Inflammatory macrophage treated with lipopolysaccharide for 4 hours (primary cell): ENCODE results near the gene KRT2.

ENCODE experiments used
- DNase-seq: peaks from one replicate; pipeline ENCODE4 v3.0.0-alpha.2; 2020

Gene KRT2

DNA sequence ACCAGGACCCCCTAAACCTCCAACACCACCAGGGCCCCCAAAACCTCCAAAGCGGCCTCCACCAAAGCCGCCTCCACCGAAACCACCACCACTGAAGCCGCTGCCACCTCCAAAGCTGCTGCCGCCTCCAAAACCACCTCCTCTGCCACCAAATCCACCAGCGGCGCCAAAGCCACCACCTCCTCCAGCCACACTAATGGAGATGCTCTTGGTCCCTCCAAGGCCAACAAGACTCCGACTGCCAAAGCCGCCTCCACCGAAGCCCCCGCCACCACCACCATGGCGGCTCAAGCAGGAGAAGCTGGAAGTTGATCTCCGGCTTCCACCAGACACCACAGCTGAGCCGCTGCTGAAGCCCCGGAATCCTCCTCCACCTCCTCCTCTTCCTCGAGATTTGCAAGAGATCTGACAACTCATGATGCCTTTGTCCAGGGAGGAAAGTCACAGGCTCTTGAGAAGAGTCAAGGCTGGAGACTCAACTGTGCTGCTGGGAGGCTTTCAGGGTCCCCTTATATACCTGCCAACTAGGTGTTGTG, at the start of gene KRT2:
Gene KRT2 (minus strand): TSS at position 486 of the 536 bp plus-strand sequence. CDS start 69 bp downstream, at position 417.
- DNase-seq: no peak

DNA sequence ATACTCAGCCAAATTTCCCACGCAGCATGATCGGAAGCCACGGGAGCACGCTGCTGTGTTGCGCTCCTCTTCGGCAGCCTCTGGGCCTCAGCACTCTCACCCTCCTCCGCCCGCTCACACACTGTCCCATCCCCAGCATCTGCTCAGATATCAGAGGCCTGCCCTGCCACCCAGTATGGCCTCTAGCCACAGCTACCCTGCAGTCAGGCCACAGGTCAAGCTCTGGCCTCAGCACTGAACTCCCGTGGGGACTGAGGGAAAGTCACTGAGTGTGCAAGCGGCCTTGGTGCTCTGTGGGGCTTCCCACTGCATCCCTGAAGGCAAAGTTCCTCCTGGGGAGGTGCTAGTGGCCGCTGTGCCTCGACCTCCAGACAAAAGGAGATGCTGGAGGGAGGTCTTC, 49.3 kb upstream of the KRT2 start:
- DNase-seq: no peak

GRCh38 chr12:52699960-52700359, 47.9 kb upstream of the KRT2 start:
- DNase-seq: no peak

DNA sequence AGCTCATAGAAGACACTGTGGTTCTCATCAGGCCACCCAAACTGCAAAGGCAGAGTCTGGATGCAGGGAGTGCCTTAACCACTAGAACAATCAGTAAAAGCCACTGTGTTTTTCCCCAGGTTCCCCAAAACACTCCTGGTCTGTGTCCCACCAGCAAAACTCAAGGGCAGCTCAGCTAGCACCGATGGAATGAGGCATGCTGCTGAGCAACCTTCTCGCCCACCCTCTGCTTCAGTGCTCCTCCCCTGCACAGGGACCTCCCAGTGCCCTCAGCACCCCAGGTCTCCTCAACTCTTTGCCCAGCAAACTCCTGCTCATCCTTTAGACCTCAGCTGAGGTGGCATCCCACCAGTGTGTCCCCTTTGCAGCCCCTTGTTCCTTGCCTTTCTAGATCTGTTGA, 47.4 kb upstream of the KRT2 start:
- DNase-seq: no peak

GRCh38 chr12:52698651-52699340, 46.8 kb upstream of the KRT2 start:
- DNase-seq: no peak

DNA sequence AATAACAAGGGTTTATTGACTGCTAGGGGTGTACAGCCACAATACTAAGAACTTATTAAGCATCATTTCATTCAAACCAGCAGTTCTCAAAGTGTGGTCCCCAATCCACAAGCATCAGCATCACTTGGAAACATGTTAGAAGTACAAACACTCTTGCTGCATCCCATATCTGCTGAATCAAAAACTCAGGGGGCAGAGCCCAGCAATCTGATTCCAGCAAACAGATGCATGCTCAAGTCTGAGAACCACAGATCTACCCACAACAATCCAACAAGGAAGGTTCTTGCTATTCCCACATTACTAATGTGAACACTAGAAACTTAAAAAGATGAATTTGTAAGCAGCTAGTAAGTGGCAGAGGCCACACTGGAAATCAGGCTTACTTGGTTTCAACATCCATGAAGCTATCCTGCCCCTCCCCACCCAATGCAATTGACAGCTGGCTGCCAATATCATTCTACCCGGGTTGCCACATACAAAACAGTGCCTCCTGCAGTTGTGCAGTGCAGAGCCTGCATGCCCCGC, 45.1 kb upstream of the KRT2 start:
- no peak for DNase-seq

DNA sequence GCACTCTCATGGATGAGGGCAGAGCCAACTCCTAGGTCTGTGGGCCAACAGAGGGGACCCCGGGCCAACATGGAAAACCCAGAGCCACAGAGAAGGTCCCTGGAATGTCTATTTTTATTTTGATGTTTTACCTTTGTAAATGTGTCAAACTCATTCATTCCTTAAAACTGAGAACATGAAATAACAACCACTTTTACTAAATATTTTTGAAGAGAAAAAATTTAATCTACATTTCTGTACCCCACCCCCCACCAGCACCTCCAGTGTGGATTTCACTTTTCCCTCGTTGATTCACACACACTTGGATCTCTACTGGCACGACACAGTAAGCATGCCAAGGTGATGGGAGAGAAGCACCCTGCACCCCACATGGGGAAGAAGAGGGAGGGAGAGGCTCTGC, 44.6 kb upstream of the KRT2 start:
- no peak for DNase-seq

- no peak for DNase-seq
Measured at GRCh38 chr12:52695039-52695438, 43.0 kb upstream of the KRT2 start.

DNA sequence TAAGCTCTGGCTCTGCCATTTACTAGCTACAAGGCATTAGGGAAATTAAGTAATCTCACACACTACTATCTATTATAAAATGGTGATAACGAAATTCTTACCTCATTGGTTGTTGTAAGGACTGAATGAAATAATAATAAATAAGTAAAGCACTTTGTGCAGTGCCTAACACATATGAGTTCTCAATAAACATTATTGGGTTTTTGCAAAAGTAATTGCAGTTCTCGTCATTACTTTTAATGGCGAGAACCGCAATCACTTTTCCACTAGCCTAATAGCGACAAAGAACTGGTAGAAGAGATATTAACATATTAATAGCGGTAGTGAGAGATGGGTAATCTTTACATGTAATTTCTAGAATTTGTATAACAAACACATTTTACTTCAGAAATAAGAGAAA, 42.1 kb upstream of the KRT2 start:
- no peak for DNase-seq

GRCh38 chr12:52693261-52693660, 41.2 kb upstream of the KRT2 start:
- DNase-seq: peak; percentile 13

- no peak for DNase-seq
Measured at GRCh38 chr12:52692254-52692653, 40.2 kb upstream of the KRT2 start.

DNA sequence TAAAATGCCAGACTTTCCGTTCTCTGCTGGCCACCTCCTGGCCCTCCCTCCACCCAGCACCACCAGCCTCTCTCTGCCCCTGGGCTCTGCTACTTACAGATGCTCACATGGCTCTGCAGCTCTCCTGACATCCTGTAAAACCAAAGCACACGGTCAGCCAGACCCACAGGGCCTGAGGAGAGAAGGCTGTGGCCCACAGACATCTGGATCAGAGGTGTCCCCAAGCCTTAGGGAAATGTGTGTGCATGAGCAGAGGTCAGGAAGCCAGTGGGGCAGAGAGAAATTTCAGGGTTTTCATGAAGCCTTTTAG, 39.8 kb upstream of the KRT2 start:
- DNase-seq: no peak

DNA sequence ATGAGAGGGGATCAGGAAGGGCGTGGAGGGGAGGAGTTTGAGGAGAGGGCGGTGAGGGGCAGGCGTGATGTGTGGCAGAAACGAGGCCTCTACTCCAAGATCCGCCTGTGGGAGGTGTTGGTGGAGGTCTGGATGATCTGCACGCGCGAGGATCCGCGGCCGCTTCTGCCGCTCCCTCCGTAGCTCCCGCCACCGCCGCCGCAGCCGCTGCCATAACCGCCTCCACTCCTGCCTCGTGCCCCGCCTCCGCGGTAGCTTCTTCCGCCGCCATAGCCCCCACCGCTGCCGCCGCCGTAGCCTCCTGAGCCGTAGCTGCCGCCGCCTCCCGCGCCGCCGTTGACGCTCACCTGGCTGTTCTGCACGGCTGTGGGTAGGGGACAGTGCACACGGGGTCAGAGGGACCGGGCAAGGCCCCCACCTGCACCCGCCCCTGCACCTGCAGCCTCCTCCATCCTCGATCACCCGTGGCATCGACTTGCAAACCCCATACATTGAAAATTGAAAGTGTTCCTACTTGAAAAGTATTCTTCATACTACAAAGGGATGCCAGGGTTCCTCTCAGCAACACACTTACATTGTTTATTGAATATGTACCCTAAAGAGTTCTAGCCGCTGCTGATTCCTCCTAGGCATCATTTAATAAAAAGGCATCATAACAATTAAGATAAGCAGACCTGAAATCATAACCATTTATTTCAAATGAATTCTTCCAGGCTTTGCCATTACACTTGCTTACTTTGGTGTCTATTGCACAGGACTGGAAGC, 39.2 kb upstream of the KRT2 start:
- DNase-seq: no peak

DNA sequence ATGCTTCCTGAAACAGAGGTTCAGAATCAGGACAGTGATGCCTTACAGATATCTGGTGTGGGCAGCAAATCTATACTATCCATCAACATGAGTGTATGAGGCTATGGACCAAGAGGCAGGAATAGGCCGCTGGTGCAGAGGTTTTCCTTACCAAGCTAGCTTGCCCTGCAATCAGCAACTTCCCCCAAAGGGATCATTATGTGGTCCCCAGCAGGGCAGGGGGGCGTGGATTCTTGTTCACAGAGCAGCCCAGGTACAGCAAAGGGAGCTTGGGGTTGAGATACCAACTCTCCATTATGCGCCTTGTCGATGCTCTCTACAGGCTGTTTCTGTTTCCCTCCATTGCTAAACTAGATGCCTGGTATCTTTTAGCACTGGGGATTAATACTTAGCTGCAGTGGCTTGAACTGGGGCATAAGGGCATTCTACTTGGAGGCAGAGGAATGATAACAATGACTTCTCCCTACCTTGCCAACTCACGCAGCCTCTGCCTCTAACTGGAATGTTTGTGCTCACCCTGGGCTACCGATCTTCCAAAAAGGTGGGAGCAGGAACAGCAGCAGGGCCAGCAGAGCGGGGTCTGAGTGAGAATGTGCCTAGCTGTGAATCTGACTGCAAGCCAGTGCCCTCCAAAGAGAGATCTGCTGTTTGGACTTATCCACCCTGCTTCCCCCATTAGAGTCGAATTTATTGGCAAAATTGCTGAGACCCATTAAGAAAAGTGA, 38.5 kb upstream of the KRT2 start:
- DNase-seq: no peak

DNA sequence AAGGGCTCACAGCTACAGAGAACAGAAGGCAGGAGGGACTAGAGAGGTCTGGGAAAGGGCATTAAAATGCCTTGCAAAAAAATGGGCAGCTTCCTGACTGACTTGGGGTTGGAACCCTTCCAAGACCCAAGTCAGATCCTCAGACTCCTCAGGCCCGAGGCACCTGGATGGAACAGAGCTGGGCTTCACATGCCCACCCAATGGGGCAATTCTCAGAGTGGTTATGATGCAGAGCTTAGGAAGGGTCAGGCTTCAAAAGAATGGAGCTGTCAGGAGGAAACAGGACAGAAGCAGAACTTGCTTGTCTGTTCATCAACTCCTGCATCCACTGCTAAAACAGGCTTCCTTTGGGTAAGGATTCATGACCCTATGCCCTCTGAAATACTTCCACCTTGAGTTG, 37.9 kb upstream of the KRT2 start:
- no peak for DNase-seq

GRCh38 chr12:52689239-52689638, 37.2 kb upstream of the KRT2 start:
- no peak for DNase-seq

DNA sequence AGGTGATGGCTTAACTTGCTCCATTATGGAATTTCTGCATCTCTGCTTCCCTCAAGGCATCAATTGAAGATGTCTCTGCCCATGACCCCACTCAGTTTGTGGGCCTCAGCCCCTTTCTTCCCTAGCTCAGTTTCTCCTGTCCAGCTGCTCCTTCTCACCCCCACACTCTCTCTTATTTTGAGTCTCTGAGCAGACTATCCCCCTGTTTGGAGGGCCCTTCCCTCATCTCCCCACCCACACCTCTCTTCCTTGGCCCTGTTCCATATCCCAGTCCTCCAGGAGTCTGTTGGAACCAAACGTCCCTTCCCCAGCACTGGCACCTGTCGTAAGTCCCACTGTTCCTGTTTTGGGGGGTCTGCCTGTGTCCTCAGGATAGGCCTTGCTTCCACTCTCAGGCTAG, 36.5 kb upstream of the KRT2 start:
- no peak for DNase-seq

DNA sequence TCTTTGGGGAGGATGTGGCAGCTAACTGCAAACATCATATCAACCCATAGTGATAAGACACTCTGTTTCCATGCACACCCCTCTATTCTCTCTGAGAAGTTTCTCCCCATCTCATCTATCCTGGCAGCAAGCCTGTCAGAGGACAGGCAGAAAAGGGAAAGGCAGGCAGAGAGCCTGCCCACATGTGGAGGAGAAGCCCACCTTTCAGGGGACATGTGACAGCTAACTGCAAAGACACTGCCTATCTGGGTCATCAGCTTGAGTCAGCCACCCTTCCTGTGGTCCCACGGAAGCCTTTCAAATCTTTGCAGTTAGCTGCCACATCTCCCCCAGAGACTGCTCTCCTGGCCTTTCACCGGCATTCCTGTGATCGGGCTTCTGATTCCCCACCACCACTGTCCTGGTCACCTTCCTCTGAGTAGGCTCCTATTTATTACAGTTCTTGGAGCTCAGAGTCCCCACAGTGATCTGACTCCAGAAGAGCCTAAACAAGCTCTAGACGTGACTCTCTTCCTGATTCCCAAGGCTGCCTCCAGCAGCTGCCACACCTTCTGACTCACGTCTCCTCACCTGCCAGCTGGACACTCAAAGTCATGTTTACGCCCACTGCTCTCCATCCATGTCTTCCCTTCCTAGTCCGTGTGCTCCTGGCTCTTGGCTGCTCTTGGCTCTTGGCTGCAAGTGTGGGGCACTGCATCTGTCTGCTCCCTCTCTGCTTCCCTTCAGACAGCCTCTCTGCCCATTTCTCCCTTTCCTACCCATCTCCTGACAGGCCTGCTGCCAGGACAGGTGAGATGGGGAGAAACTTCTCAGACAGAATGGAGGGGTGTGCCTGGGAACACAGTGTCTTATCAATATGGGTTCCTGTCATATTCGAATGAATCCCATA, 35.7 kb upstream of the KRT2 start:
- DNase-seq: no peak

GRCh38 chr12:52686756-52687487, 34.9 kb upstream of the KRT2 start:
- no peak for DNase-seq

GRCh38 chr12:52686063-52686462, 34.1 kb upstream of the KRT2 start:
- DNase-seq: no peak

DNA sequence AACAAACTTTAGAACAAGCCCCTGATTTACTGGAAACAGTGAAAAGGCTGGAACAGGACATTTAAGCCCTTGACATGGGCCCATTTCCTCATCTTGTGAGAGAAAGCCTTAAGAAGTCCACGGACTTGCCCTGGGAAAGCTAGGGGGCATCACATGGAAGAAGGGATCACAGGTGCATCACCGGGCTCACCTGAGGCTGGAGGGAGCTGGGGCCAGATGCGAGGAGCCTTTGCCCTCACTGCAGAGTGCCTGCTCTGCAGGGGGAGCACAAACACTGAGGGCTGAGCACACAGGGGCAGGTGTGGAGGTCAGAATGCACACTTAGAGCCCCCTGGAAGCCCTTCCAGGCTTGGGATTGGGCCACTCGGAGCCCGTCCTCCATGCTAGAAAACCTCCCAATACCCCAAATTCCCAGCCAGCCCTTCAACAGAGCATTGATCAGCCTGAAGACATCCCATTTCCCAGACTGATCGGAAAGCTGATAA, 33.4 kb upstream of the KRT2 start:
- DNase-seq: no peak

DNA sequence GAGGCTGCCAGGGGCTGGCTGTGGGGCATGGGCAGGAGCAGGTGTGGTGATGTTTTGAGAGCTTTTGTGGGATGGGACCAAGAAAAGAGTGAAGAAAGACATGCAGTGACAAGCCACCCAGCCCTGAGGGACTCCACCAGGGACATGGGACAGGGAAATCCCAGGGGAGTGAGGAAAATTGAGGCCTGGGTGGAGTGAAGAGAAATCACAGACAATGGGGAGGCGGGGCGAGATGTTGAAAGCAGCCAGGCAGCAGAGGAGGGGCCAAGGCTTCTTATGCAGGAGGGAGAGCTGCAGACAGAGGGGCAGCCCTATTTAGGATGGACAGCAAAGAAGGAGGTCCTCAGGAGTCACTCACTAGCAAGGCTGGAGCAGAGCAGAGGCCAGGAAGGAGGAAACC, 32.4 kb upstream of the KRT2 start:
- DNase-seq: no peak
